Posterior cingulate gyrus (tissue), 11 donors: Measurements from ENCODE around the gene DLGAP1.

Experiments used
- DNase-seq, 10 donors: peaks; one replicate each; pipeline versions ENCODE4 v3.0.0 to v3.0.0-alpha.2; 2020 to 2021; ENCODE audit warnings: mixed read lengths in 3 of 10
- intact Hi-C: fragments of 100-400 bp; cut with DNase I; formaldehyde crosslinking; loops from one replicate; pipeline ENCODE4 v1.15.1; 2023

Gene DLGAP1

DNA sequence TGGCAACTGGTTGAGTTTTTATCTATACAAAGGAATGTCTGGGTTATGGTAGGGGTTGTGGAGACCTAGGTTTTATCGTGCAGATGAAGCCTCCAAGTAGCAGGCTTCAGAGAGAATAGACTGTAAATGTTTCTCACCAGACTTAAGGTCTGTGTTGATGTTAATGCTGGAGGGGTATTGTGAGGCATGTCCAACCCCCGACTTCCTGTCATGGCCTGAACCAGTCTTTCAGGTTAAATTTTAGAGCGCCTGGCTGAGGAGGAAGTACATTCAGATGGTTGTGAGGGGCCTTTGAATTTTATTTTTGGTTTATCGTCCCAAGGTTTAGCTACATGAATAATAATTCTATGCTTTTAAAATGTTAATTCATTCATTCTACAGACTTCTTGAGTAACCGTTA, 435.1 kb downstream of the DLGAP1 start:
- no peak for DNase-seq
- intact Hi-C loops, result no loop called here

GRCh38 chr18:4017480-4017879, 437.6 kb downstream of the DLGAP1 start:
- intact Hi-C loops, result no loop called here
- DNase-seq, result no peak

DNA sequence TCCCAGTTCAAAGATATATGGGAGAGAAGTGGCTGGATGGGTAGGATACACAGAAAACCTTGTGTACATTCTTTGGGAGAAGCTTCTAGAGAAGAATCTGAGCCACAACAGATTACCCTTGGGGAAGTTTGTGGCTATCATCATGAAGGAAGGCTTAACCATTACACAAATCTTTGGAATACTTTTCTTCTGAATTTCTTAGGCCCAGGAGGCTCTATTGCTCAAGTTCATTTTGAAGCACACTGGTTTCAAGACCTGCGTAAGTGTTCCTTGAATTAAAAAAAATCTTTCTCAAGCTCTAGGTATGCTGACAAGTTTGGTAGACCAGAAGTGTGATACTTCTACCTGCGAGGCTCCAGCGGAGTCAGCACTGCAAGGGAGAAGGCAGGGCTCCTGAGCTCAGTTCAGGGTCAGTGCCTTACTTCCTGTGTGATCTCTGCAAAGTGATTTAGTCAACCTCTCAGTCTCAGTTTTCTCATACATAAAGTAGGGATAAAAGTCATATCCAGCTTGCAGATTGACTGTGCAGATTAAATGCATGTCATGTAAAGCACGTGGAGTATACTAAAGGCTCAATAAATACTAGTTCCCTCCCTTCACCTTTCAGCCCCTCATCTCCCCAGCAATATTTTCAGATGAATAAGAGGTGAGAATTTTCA, 438.6 kb downstream of the DLGAP1 start:
- DNase-seq, result no peak
- intact Hi-C loops, result no loop called here

DNA sequence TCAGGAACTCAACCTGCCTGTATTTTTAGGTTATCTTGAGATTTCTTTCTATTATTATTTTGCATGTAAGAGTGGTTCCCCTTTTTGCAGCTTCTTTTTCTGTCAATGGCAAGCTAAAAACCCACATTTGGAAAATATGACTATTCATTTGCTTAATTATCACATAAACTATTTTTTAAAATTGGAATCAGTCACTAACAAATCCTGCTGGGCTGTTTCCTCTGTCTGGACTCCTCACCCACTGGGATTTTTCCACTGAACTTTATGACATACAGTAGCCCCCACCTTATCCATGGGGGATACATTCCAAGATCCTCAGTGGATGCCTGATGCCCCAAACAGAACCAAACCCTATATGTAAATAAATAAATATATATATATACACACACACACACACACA, 447.3 kb downstream of the DLGAP1 start:
- intact Hi-C loops, result no loop called here
- no peak for DNase-seq

- DNase-seq, result no peak
- intact Hi-C loops, result no loop called here
Observed at GRCh38 chr18:4004183-4004829, 450.8 kb downstream of the DLGAP1 start.

DNA sequence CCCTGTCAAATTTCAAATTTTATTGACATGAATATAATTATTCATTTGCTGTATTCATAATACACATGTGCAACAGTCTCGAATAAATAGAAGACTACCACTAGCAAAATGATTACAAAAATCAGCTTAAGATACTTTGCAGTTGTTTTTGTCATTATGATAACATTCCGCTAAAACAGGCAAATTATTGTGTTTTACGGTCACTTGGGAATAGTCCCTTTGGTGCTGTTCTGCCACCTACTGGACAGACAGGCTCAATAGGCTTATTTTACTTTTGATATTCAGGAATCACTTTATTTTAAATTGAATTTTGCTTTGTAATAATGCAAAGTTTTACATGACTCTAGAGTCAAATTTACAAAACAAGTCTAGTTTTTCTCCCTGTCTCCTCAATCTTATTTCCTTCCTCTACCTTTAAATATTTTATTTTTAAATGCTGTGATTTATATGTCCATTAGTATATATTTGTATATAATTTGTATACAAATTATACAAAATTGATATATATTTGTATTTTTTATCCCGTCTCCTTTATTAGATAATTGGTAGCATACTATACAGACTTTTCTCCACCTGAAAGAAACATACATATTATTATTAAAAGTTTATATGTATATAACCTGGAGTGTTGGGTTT, 456.3 kb downstream of the DLGAP1 start:
- DNase-seq, result no peak
- intact Hi-C loops, result loop anchor here (1.0 to 5.0 kb wide), 3 partner anchors 228 to 717 kb away; no protein-coding TSS in a partner anchor

DNA sequence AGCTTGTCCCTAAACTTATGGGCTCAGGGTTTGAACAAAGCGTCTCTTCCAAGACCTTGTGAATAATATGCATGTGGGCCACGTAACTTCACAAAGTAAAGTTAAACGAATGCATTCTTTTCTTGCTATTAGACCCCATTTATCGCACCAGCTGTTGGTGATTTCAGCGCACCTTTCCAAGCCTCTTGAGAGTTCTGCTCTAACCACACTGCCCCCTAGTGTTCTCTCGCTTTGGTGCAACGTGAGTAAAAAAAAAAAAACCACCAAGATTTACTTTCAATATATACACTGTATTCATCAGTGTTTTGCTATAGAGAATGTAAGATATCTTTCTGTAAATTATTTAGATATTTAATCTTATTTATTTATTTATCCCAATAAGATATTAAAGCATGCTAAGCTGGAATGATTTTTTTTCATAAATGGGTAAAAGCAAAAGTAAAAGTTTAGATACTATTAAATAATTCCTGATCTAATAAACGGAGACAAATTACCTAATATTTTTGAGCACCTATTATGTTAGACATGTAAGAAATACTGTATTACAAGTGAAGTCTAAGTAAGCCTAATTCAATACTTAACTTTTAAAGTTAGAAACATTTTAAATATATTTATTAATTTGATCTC, 459.5 kb downstream of the DLGAP1 start:
- DNase-seq, result peak in 6 of 10 donors; percentile 39 to 81 (median 49)

GRCh38 chr18:3993941-3994687, 461.0 kb downstream of the DLGAP1 start:
- intact Hi-C loops, result loop anchor here (2.0 kb wide), 1 partner anchor 223 kb away; no protein-coding TSS in a partner anchor

More for the DNA sequence above, 459.5 kb downstream of the DLGAP1 start:
- intact Hi-C loops, result loop anchor here (2.0 to 5.0 kb wide), 3 partner anchors 225 to 713 kb away; no protein-coding TSS in a partner anchor

DNA sequence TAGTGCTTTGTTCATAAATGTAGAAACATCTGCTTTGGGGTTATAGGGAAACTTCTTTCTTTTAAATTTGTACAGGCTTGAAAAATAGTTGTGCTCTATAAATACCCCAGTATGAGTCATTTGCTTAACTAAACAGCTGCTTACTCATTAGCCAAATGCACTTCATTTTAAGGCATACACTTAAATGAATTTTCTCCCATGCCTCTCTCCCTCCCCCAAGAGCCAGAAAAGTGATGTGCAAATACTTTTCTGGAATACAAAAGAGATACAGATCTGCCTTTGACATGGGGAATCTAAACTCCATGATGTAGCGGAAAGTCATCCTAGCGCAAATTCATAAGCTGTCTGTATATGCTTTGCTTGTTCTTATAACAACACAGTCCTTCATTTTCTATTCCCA, 469.4 kb downstream of the DLGAP1 start:
- DNase-seq, result no peak
- intact Hi-C loops, result no loop called here

More at GRCh38 chr18:3993941-3994687, 461.0 kb downstream of the DLGAP1 start:
- DNase-seq, result peak in 1 of 10 donors; percentile 74

DNA sequence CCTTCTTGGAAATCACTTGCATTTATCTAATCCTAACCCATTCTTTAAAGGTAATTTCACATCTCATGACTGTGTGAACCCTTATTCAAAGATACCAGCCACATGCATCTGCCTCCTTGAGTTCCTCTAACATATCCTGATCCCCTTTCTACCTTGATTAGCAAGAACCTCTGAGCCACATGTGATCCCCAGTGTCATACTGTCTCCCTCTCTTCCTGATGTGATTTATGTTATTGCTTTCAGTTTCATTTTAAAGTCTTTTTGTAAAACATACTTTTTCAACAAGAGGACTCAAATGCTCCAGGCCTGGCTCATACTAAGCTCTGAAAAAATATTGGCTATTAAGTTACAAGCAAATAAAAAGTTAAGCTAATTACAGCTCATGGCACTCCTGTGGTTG, 470.1 kb downstream of the DLGAP1 start:
- intact Hi-C loops, result no loop called here
- DNase-seq, result no peak

DNA sequence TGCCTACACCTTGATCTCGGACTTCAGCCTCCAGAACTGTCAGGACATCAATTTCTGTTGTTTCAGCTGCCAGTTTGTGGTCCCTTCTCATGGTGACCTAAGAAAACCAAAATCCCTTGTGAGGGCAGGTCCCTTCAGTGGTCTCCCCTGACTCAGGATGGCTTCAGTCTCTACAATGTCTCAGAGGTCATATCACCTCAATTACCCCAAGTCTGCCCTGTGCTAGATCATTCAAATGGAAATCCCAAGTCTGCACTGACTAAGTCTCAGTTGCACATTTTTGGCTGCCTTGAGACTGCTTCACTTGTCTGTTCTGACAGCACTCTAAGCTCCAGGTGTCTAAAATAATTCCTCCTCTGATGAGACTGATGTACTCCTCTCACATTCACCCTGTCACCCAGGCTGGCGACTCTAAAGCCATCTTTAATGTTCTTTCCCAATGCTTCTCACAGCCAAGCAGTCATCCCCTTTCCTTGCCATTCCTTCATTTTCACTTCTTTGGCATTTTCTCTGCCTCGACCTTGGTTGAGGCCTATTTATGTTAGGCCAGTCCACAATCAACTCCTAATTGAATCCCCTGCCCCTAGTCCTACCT, 470.8 kb downstream of the DLGAP1 start:
- intact Hi-C loops, result no loop called here
- DNase-seq, result no peak

DNA sequence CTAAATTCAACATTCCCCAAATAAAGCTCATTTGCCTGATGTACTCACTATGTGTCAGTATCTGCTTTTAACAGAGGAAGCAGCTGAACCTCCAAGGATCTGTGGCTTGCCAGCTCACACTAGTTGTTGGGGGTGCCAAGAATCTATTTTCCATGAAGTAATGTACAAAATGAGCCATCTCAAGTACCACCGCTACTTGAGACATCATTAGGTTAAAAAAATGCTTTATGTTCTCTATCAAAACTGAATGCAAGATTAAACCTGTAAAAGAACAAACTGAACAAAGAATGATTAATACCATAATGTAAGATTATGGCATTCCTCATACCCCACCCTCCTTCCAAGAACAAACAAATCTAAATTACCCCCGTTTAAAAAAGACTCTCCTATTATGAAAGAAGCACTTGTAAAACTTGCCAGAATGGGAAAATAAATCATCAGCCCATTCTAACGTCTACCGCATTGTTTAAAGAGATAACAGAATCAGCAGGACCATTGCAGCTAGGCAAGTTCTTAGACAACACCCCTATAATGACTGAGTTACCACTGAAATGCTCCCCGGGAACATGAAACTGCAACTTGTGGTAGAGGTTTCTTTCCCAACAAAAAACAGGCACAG, 471.6 kb downstream of the DLGAP1 start:
- peak in 1 of 10 donors; percentile 55 for DNase-seq
- intact Hi-C loops, result no loop called here

- no peak for DNase-seq
- intact Hi-C loops, result no loop called here
Observed at GRCh38 chr18:3982541-3982940, 472.6 kb downstream of the DLGAP1 start.

DNA sequence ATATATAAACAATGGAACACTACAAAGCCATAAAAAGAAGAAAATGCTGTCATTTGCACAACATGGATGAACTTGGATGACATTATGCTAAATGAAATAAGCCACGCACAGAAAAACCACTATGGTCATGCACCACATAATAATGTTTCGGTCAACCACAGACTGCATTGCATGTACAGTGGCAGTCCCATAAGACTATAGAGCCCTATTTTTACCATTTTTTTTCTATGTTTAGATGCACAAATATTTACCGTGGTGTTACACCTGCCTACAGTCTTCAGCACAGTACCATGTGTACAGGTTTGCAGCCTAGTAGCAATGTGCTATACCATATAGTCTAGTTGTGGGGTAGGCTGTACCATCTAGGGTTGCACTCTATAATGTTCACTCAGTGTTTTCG, 476.1 kb downstream of the DLGAP1 start:
- intact Hi-C loops, result no loop called here
- DNase-seq, result no peak

DNA sequence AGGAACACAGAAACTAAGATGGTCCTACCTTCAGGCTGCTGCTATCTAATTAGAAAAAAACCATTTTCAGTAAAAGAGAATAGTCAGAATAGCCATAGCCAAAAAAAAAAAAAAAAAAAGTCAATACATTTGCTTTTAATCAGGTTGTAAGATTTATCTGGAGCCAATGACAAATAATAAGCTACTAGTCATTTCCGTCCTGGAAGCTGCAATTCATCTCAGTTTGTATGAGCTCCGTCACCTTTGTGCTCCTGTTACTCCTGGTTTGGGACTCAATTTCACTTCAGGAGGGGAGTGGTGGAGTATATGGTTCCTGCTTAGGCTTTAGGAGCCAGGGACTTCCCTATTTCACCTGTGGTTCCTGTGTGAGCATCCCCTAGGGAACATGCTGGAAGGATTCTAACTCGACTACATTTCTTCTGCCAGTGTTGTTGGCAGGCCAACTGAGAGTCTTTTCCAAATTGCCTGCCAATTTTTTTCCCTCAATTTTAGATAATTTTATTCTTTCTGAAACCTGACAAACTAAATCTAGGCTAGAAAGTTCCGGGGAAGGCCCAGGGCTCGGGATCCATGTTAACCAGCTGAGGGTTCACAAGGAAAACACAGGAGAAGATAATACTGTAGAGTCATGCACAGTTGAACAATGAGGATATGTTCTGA, 481.8 kb downstream of the DLGAP1 start:
- intact Hi-C loops, result no loop called here
- peak in 1 of 10 donors; percentile 78 for DNase-seq

DNA sequence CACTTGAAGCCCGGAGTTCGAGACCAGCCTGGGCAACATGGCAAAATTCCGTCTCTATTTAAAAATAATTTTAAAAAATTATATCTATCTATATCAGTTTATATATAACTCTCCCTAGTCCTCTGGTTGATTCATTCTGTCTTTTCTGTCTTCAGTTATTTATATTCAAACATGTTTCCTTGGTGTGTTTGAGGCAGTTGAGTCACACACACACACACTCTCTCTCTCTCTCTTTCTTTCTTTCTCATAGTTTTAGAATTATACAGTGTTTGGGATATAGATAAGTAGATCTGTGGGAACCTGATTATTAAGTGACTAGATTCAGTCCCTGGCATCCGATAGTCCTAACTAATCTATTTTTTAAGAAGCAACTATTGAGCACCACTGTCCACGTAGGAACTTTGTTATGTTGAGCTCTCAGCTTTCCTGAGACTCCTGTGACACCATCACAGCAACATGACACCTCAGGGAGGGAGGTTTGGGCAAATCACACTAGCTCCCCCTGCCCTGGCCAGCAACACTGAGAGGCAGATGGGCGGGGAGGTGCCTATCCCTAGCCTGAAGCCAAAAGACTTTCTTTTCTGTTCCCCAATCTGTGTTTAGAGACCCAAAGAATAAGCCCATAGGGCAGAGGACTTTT, 482.7 kb downstream of the DLGAP1 start:
- intact Hi-C loops, result no loop called here
- no peak for DNase-seq

DNA sequence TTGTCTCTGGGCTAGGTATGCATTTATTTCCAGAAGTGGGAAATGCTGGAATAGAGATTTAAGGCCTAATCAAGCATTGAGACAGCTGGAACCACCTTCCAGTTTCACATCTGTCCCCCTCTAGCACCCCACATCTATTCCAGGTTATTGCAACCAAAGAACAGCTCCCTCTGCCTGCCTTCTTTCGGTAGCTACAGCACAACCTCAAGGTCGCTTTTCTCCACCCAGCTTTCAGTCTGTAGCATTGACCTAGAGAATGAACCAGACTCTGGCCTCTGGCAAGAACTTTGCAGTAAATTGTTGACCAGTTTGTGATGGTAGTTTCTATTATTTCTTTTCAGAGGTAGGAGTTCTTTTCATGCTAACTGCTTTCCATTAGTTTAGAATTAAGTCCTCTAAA, 484.2 kb downstream of the DLGAP1 start:
- DNase-seq, result no peak
- intact Hi-C loops, result no loop called here

DNA sequence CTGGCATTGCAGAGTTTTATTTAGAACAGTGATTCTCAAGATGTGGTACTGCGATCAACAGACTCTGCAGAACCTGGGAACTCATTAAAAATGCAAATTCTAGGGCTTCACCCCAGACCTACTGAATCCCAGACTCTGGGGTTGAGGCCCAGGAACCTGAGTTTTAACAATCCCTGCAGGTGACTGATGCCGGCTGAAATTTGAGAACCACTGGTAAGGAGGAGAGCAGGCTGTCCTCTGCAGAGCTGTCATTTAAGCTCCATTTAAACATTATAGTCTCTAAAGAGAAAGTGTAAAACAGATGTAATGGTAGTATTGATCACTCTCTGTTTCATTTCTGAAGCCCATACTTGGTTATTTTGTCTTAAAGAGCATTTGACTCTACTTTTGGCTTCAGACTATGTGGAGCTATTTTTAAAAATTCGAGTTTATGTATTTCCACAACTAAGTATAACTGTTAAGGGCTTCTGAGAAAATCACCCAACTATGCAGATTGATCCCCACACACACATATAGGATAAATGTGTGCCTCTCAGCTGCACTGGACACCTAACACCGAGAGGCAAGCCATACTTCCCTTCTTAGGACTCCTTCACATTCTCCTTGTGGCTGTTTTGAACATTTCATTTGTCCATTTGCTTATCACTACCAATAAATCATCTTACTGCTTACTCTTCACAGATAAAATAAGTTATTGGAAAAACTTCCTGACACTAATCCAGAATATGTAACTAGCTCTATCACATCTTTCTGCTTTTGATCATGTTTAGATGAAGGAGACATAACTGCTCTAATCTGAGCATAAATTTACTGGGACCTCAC, 487.5 kb downstream of the DLGAP1 start:
- no peak for DNase-seq
- intact Hi-C loops, result no loop called here
